WTC11 (cell line): ENCODE data around the gene PVALB.

Experiments used
- CTCF ChIP-seq: fragments of 200-600 bp; IDR thresholded peaks from 2 replicates; pipeline ENCODE4 v1.8.0; 2022; ENCODE audit warnings: antibody characterized with exemption
- ETV6 ChIP-seq: sonication (generic); formaldehyde crosslinking; IDR thresholded peaks from 2 replicates; pipeline ENCODE4 v1.8.1; 2022; ENCODE audit warnings: mild to moderate bottlenecking, missing genetic modification reagents
- IRF2 ChIP-seq: sonication (generic); formaldehyde crosslinking; IDR thresholded peaks from 2 replicates; pipeline ENCODE4 v1.8.0; 2022; ENCODE audit warnings: low read depth, missing genetic modification reagents, borderline replicate concordance
- PRDM15 ChIP-seq: sonication (generic); formaldehyde crosslinking; IDR thresholded peaks from 2 replicates; pipeline ENCODE4 v1.8.0; 2022; ENCODE audit warnings: missing genetic modification reagents
- ZNF425 ChIP-seq: fragments of 250-450 bp; sonication (Bioruptor Pico); conservative IDR thresholded peaks from 2 replicates; pipeline ENCODE4 v1.9.0; 2021; ENCODE audit warnings: mild to moderate bottlenecking

GRCh38 chr22:36817525-36817848, 652 bp upstream of the PVALB start:
- no peak for TF ChIP-seq CTCF
- TF ChIP-seq PRDM15 (CRISPR knock-in tag), result no peak
- no peak for TF ChIP-seq IRF2 (CRISPR knock-in tag)
- no peak for TF ChIP-seq ZNF425 (CRISPR knock-in tag)
- TF ChIP-seq ETV6 (CRISPR knock-in tag), result no peak
